Measurements from ENCODE around the gene PRPF38B. TPM values are rescaled to one million over a fixed set of nuclear protein-coding genes. Genes with fewer than 3 reads are reported as not detected.

The PRPF38B gene
- total RNA-seq, 2 experiments from 2014 or later, result 114 to 120 TPM

DNA sequence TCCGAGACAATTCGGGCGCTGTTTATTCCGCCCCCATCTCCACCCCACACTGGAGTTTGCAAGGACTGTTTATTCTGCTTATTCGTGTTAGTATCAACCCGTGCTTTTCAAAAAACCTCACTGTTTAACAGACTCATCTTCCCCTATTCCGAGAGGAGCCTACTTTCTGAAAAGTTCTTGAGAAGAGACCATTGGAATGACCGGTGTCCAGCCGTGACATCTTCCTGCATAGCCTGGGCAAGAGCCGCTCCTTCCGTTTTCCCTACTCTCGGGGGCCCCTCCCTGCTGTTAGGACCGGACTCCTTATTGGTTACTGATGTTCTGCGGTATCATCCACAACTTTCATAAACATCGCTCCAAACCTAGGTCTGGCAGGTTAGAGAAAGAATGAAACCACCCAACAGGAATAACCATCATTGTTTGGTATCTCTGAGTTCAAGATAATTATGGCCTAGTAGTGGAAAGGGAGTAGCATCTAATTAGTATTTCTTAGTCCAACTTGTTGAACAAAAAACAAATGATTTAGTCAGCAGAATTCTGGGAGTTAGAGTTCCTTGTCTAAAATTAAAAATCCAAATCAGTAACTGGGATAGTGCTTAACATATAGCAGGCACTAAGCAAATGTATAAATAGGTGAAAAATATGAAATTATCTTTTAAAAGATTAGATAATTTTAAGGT is 55.2 kb downstream of the PRPF38B start:
- TF ChIP-seq, protein P1, sequence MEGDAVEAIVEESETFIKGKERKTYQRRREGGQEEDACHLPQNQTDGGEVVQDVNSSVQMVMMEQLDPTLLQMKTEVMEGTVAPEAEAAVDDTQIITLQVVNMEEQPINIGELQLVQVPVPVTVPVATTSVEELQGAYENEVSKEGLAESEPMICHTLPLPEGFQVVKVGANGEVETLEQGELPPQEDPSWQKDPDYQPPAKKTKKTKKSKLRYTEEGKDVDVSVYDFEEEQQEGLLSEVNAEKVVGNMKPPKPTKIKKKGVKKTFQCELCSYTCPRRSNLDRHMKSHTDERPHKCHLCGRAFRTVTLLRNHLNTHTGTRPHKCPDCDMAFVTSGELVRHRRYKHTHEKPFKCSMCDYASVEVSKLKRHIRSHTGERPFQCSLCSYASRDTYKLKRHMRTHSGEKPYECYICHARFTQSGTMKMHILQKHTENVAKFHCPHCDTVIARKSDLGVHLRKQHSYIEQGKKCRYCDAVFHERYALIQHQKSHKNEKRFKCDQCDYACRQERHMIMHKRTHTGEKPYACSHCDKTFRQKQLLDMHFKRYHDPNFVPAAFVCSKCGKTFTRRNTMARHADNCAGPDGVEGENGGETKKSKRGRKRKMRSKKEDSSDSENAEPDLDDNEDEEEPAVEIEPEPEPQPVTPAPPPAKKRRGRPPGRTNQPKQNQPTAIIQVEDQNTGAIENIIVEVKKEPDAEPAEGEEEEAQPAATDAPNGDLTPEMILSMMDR (IDR thresholded peaks at IDR 0.05), result no peak
- Mint-ChIP-seq H3K4me3 (peak overlapping the region; percentile 97), H3K27ac (peak overlapping the region; percentile 91), H3K4me1 (ENCODE audit: low read depth) (peaks cover 44% of the 10 kb centered on the region), H3K9me3 (no peaks in the 10 kb centered on the region), H3K36me3 (ENCODE audit: low read depth) (peaks cover 30% of the 10 kb centered on the region), H3K27me3 (no peaks in the 10 kb centered on the region)
- H3K4me1 ChIP-seq (ENCODE audit: insufficient read depth, low read length), result peaks cover 14% of the 10 kb centered on the region
- H3K4me3 ChIP-seq (ENCODE audit: low read length), result peak overlapping the region; percentile 92
- H3K27me3 ChIP-seq (ENCODE audit: control insufficient read depth in 1 of 2, insufficient read depth in 2 of 2, low read length in 2 of 2), result no peaks in the 10 kb centered on the region
- ATAC-seq (ENCODE audit: poor library complexity) (no peak), DNase-seq (peak in 7 of 14 experiments; percentile 9 to 68 (median 29))
- H3K27ac ChIP-seq (ENCODE audit: low read depth in 1 of 2, low read length in 2 of 2), result peak overlapping the region; percentile 90 to 95
- CTCF ChIA-PET, result interaction anchor here (0.6 to 1.0 kb wide), 2 partner anchors 55 to 1264 kb away, joined by 3 to 4 read pairs; partner anchors contain the start of gene PRPF38B
- peaks cover 10% of the 10 kb centered on the region for H3K36me3 ChIP-seq (ENCODE audit: insufficient read depth, low read length)
- H3K9me3 ChIP-seq (ENCODE audit: control insufficient read depth in 1 of 2, insufficient read depth in 1 of 2, low read length in 2 of 2), result no peaks in the 10 kb centered on the region
- intact Hi-C loops (cut with DNase I, micrococcal nuclease), result loop anchor here (2.0 to 10.0 kb wide), 9 partner anchors 45 to 1237 kb away; partner anchors contain the start of genes AHCYL1 (in 1 of the 2), CLCC1 (in 1 of the 2), EEIG2 (in 1 of the 2) and ELAPOR1 (in 1 of the 2)
- POLR2A ChIA-PET, result interaction anchor here (1.0 to 3.1 kb wide), 2 partner anchors 45 to 55 kb away, joined by 3 to 24 read pairs; partner anchors contain the start of gene PRPF38B

DNA sequence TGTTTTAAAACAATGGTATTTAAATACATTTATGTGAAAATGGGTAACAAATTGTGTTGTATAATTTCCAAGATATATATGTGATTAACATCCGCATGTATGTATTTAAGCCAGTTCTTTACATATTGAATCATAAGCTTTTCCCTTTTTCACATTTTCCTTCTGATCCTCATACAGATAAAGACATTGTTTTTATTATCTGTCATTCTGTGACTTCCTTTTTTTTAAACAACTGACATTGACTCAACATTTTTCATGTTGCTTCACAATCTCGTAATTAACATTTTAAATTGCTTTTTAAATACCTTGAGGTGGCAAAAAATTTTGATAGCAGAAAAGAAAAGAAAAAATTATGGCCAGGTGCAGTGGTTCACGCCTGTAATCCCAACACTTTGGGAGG is 55.8 kb downstream of the PRPF38B start:
- DNase-seq (no peak), ATAC-seq (ENCODE audit: poor library complexity) (no peak)
- H3K4me1 ChIP-seq (ENCODE audit: insufficient read depth, low read length), result peaks cover 14% of the 10 kb centered on the region
- no peak overlapping the region for H3K27ac ChIP-seq (ENCODE audit: low read depth in 1 of 2, low read length in 2 of 2)
- no peaks in the 10 kb centered on the region for H3K9me3 Mint-ChIP-seq
- H3K36me3 Mint-ChIP-seq (ENCODE audit: low read depth), result peaks cover 36% of the 10 kb centered on the region
- peak overlapping the region; percentile 91 for H3K27ac Mint-ChIP-seq
- POLR2A ChIA-PET, result interaction anchor here (1.2 to 3.1 kb wide), 2 partner anchors 43 to 56 kb away, joined by 3 to 24 read pairs; partner anchors contain the start of gene PRPF38B
- H3K4me3 ChIP-seq (ENCODE audit: low read length), result no peak overlapping the region
- peak overlapping the region; percentile 97 for H3K4me3 Mint-ChIP-seq
- intact Hi-C loops (cut with DNase I, micrococcal nuclease), result loop anchor here (2.0 to 10.0 kb wide), 9 partner anchors 45 to 1237 kb away; partner anchors contain the start of genes AHCYL1 (in 1 of the 2), CLCC1 (in 1 of the 2), EEIG2 (in 1 of the 2) and ELAPOR1 (in 1 of the 2)
- TF ChIP-seq, protein P1 (IDR thresholded peaks at IDR 0.05), result no peak
- H3K27me3 Mint-ChIP-seq, result no peaks in the 10 kb centered on the region
- H3K4me1 Mint-ChIP-seq (ENCODE audit: low read depth), result peaks cover 49% of the 10 kb centered on the region
- CTCF ChIA-PET, result no interaction called here
- peaks cover 16% of the 10 kb centered on the region for H3K36me3 ChIP-seq (ENCODE audit: insufficient read depth, low read length)
- H3K27me3 ChIP-seq (ENCODE audit: control insufficient read depth in 1 of 2, insufficient read depth in 2 of 2, low read length in 2 of 2), result no peaks in the 10 kb centered on the region
- H3K9me3 ChIP-seq (ENCODE audit: control insufficient read depth in 1 of 2, insufficient read depth in 1 of 2, low read length in 2 of 2), result no peaks in the 10 kb centered on the region

DNA sequence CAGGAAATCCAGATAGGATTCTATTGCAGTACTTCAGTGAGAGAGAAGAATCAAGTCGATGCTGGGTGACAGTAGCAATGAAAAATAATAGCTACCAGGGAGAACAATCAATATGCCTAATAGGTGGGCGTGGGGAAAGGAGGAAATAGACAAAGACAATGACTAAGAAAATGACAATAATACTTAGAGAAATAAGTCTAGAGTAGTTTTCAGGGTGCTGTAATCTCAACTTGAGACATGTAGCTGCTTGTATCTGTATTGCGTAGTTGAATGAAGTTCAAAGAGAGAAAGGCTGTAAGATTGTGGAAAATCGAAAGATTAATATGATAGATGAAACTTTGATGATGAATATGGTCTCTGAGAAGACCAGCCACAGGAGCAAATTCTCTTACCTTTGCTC is 57.0 kb downstream of the PRPF38B start:
- H3K4me3 Mint-ChIP-seq, result peak overlapping the region; percentile 62
- no peaks in the 10 kb centered on the region for H3K9me3 ChIP-seq (ENCODE audit: control insufficient read depth in 1 of 2, insufficient read depth in 1 of 2, low read length in 2 of 2)
- peaks cover 53% of the 10 kb centered on the region for H3K4me1 Mint-ChIP-seq (ENCODE audit: low read depth)
- H3K4me1 ChIP-seq (ENCODE audit: insufficient read depth, low read length), result peaks cover 14% of the 10 kb centered on the region
- H3K27me3 Mint-ChIP-seq, result no peaks in the 10 kb centered on the region
- H3K4me3 ChIP-seq (ENCODE audit: low read length), result no peak overlapping the region
- intact Hi-C loops (cut with DNase I, micrococcal nuclease), result loop anchor here (5.0 to 10.0 kb wide), 4 partner anchors 102 to 1236 kb away; partner anchors contain the start of genes AHCYL1 (in 1 of the 2), CLCC1 (in 1 of the 2) and ELAPOR1 (in 1 of the 2)
- DNase-seq (no peak), ATAC-seq (ENCODE audit: poor library complexity) (no peak)
- TF ChIP-seq, protein P1 (IDR thresholded peaks at IDR 0.05), result no peak
- POLR2A ChIA-PET, result interaction anchor here (0.9 to 3.1 kb wide), 3 partner anchors 45 to 88 kb away, joined by 3 to 24 read pairs (median 5); partner anchors contain the start of genes HENMT1 and PRPF38B
- H3K36me3 ChIP-seq (ENCODE audit: insufficient read depth, low read length), result peaks cover 28% of the 10 kb centered on the region
- H3K27ac Mint-ChIP-seq, result peak overlapping the region; percentile 37
- H3K27me3 ChIP-seq (ENCODE audit: control insufficient read depth in 1 of 2, insufficient read depth in 2 of 2, low read length in 2 of 2), result no peaks in the 10 kb centered on the region
- H3K9me3 Mint-ChIP-seq, result no peaks in the 10 kb centered on the region
- CTCF ChIA-PET, result no interaction called here
- H3K36me3 Mint-ChIP-seq (ENCODE audit: low read depth), result peaks cover 45% of the 10 kb centered on the region
- H3K27ac ChIP-seq (ENCODE audit: low read depth in 1 of 2, low read length in 2 of 2), result no peak overlapping the region
